ENCODE measurements around the gene HNRNPU. TPM values are rescaled to one million over a fixed set of nuclear protein-coding genes. Genes with fewer than 3 reads are reported as not detected.

HNRNPU gene
- polyA plus RNA-seq, 3 donors: 71.5 to 197 (median 143) TPM

DNA sequence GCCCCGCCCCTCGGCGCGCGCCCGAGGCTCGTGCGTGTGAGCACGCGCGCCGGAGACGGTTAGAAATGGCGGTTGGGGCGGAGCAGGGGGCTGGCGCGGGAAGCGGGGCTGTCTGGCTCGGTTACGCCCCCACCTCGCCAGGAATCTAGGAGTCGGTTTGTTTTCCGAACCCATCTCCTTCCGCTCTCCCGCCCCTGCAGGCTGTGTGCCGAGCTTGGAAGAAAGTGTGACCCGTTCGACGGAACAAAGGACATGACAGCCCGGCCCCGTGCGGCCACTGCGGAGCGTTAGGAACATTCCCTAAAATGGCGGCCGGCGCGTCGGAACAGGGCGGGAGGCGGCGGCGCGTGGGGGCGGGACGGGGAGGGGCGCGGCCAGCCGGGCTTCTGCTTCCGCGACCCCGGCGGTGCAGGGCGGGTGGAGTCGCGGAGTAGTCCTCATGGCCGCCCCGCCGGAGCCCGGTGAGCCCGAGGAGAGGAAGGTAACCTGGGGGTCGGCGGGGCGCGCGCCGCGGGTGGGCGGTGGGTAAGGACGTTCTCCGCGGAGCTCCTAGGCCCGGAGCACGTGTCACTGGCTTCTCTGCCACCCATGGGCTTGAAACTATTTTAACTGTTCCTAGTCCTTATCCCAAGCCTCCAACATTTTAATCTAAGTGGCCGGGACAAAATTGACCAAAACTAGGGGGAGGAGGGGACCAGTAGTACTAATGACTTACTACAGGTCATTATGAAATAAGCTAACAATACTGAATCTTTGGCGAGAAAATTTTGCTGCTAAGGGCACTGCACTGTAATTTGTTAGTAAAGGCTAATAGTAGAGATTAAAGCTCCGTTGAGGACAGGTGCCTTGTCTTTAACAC, 28.8 kb downstream of the HNRNPU start, which contains the start of gene COX20:
COX20 (plus strand) TSS at position 383 of the 859 bp plus-strand sequence; CDS start at position 440, 57 bp downstream.
- H3K36me3 Mint-ChIP-seq: peaks cover 22 to 28% of the 10 kb centered on the region in 2 donors
- peak within 1 kb of the TSS; percentile 97 to 100 (median 99) for H3K27ac Mint-ChIP-seq
- Histone ChIP-seq H3K9me3 (replicated peaks in 1 of 2; ENCODE audit: control insufficient read depth in 1 of 2, insufficient read depth in 1 of 2, low read length in 2 of 2) (no peaks in the 10 kb centered on the region), H3K36me3 (replicated peaks in 1 of 2; ENCODE audit: control insufficient read depth in 1 of 2, insufficient read depth in 2 of 2, low read length in 2 of 2) (peaks cover 5 to 11% of the 10 kb centered on the region in 2 donors), H3K4me1 (ENCODE audit: control insufficient read depth in 1 of 2, insufficient read depth in 2 of 2, low read length in 2 of 2) (peaks cover 19 to 35% of the 10 kb centered on the region in 2 donors), H4K20me1 (ENCODE audit: insufficient read depth, low read length) (peaks cover 5% of the 10 kb centered on the region), H3K9ac (ENCODE audit: insufficient read depth, low read length, poor library complexity, severe bottlenecking) (peak within 1 kb of the TSS; percentile 94), H2AFZ (ENCODE audit: insufficient read depth, low read depth, low read length, poor library complexity, severe bottlenecking) (peak within 1 kb of the TSS; percentile 80), H3K27ac (ENCODE audit: low read depth in 1 of 2, low read length in 2 of 2) (peak within 1 kb of the TSS; percentile 93 to 95), H3K4me3 (replicated peaks in 1 of 3; ENCODE audit: low read depth in 2 of 3, low read length in 3 of 3) (peak within 1 kb of the TSS; percentile 88 to 95 (median 95)), H3K27me3 (ENCODE audit: control insufficient read depth in 2 of 2, insufficient read depth in 2 of 2, low read length in 2 of 2) (no peaks in the 10 kb centered on the region), H3K4me2 (replicated peaks; ENCODE audit: extremely low read depth, low read length, poor library complexity, severe bottlenecking) (peak within 1 kb of the TSS; percentile 95), H3K79me2 (ENCODE audit: insufficient read depth, low read length) (peaks cover 48% of the 10 kb centered on the region)
- no peaks in the 10 kb centered on the region for H3K9me3 Mint-ChIP-seq
- no peaks in the 10 kb centered on the region for H3K27me3 Mint-ChIP-seq (ENCODE audit: low read depth in 3 of 3)
- DNase-seq: peak; percentile 77 to 89 (median 77)
- intact Hi-C loops (cut with micrococcal nuclease): loop anchor here (1.0 to 10.0 kb wide), 5 partner anchors 27 to 181 kb away; partner anchors contain the start of genes DESI2 (in 1 of the 2) and HNRNPU (in 1 of the 2)
- TF ChIP-seq, protein P1, sequence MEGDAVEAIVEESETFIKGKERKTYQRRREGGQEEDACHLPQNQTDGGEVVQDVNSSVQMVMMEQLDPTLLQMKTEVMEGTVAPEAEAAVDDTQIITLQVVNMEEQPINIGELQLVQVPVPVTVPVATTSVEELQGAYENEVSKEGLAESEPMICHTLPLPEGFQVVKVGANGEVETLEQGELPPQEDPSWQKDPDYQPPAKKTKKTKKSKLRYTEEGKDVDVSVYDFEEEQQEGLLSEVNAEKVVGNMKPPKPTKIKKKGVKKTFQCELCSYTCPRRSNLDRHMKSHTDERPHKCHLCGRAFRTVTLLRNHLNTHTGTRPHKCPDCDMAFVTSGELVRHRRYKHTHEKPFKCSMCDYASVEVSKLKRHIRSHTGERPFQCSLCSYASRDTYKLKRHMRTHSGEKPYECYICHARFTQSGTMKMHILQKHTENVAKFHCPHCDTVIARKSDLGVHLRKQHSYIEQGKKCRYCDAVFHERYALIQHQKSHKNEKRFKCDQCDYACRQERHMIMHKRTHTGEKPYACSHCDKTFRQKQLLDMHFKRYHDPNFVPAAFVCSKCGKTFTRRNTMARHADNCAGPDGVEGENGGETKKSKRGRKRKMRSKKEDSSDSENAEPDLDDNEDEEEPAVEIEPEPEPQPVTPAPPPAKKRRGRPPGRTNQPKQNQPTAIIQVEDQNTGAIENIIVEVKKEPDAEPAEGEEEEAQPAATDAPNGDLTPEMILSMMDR (IDR thresholded peaks at IDR 0.05): no peak
- H3K4me3 Mint-ChIP-seq: peak within 1 kb of the TSS; percentile 93
- under 1% methylated on average over 61 of the region's 77 CpGs for WGBS (ENCODE audit: insufficient coverage)
- H3K4me1 Mint-ChIP-seq: peaks cover 41% of the 10 kb centered on the region

DNA sequence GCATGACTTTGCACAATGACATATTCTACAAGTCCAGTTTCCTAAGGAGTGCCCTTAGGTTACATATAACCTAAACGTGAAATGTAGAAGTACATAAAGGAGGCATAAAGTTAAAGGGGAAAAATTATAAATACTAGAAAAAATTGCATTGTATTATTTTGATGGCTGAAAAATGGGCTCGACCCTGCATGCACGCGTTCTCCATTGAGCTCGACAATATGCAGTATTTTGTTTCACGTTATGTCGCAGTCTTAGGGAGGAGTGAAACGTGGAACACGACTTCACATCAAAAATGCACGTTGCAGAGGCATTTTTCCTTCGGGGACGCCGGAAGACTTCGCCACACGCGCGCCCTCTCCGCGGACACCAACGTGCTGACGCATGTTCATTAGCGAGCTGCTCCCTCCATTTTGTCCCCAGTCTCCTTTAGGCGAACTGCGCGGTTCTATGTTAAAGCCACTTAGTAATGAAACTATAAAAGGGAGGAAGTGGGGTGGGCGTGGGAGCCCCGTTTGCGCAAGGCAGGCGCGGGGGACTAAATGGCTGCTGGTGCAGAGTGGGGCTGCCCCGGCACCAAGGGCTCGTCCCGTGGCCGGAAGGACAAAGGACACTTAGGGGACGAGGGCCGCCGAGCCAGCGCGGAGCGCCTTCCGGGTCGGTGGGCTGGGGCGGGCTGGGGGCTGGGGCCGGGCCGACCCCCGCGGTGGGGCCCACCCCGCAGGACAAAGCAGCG, 29.6 kb downstream of the HNRNPU start:
- Histone ChIP-seq H2AFZ (ENCODE audit: insufficient read depth, low read depth, low read length, poor library complexity, severe bottlenecking) (peak overlapping the region; percentile 80), H3K9ac (ENCODE audit: insufficient read depth, low read length, poor library complexity, severe bottlenecking) (peak overlapping the region; percentile 94), H4K20me1 (ENCODE audit: insufficient read depth, low read length) (no peaks in the 10 kb centered on the region), H3K9me3 (replicated peaks in 1 of 2; ENCODE audit: control insufficient read depth in 1 of 2, insufficient read depth in 1 of 2, low read length in 2 of 2) (no peaks in the 10 kb centered on the region), H3K4me1 (ENCODE audit: control insufficient read depth in 1 of 2, insufficient read depth in 2 of 2, low read length in 2 of 2) (peaks cover 19 to 35% of the 10 kb centered on the region in 2 donors), H3K36me3 (replicated peaks in 1 of 2; ENCODE audit: control insufficient read depth in 1 of 2, insufficient read depth in 2 of 2, low read length in 2 of 2) (peaks cover 0 to 12% of the 10 kb centered on the region in 2 donors), H3K4me2 (replicated peaks; ENCODE audit: extremely low read depth, low read length, poor library complexity, severe bottlenecking) (peak overlapping the region; percentile 95), H3K4me3 (replicated peaks in 1 of 3; ENCODE audit: low read depth in 2 of 3, low read length in 3 of 3) (peak overlapping the region; percentile 88 to 95 (median 95)), H3K27ac (ENCODE audit: low read depth in 1 of 2, low read length in 2 of 2) (peak overlapping the region; percentile 93 to 95), H3K27me3 (ENCODE audit: control insufficient read depth in 2 of 2, insufficient read depth in 2 of 2, low read length in 2 of 2) (no peaks in the 10 kb centered on the region), H3K79me2 (ENCODE audit: insufficient read depth, low read length) (peaks cover 40% of the 10 kb centered on the region)
- no peaks in the 10 kb centered on the region for H3K27me3 Mint-ChIP-seq (ENCODE audit: low read depth in 3 of 3)
- no peaks in the 10 kb centered on the region for H3K9me3 Mint-ChIP-seq
- H3K27ac Mint-ChIP-seq: peak overlapping the region; percentile 97 to 100 (median 99)
- TF ChIP-seq, protein P1 (IDR thresholded peaks at IDR 0.05): no peak
- peak overlapping the region; percentile 91 to 93 for H3K4me3 Mint-ChIP-seq
- DNase-seq: peak; percentile 94 to 97 (median 95)
- peaks cover 35% of the 10 kb centered on the region for H3K4me1 Mint-ChIP-seq
- peaks cover 21 to 31% of the 10 kb centered on the region in 2 donors for H3K36me3 Mint-ChIP-seq
- WGBS (ENCODE audit: insufficient coverage): under 1% methylated on average over 40 of the region's 49 CpGs
- intact Hi-C loops (cut with micrococcal nuclease): loop anchor here (1.0 to 10.0 kb wide), 5 partner anchors 28 to 180 kb away; partner anchors contain the start of genes DESI2 (in 1 of the 2) and HNRNPU (in 1 of the 2)

Measured in CD14-positive monocyte (primary cell).